Fibroblast of villous mesenchyme (primary cell): ENCODE results near the gene AFG1L. TPM values are rescaled to one million over a fixed set of nuclear protein-coding genes. Genes with fewer than 3 reads are reported as not detected.

Experiments used
- DNase-seq: peaks from one replicate; pipeline ENCODE4 v3.0.0-alpha.2; 2010; ENCODE audit warnings: low read depth
- H3K4me3 ChIP-seq: 2 replicates; pipeline ENCODE4 v1.5.1; 2011; ENCODE audit warnings: low read depth, mild to moderate bottlenecking, low read length
- CTCF ChIP-seq: IDR thresholded peaks from 2 replicates; pipeline ENCODE4 v1.5.1; 2012; ENCODE audit warnings: low read depth, mild to moderate bottlenecking, low read length; ENCODE audit not compliant: insufficient read depth
- total RNA-seq: library from RNA; depleted of rRNA; stranded (reverse); fragments of >200 nt; gene quantifications from 2 replicates; pipeline ENCODE4 v1.2.3, GENCODE V29; 2012

The AFG1L gene
- total RNA-seq, 1 donor: 6.0 TPM

GRCh38 chr6:108362455-108362854 is 67.6 kb downstream of the AFG1L start:
- TF ChIP-seq CTCF: no peak
- no peak for DNase-seq
- H3K4me3 ChIP-seq: no peak overlapping the region

- H3K4me3 ChIP-seq: no peak overlapping the region
- DNase-seq: no peak
- TF ChIP-seq CTCF: no peak
These were observed 68.3 kb downstream of the AFG1L start for GRCh38 chr6:108363113-108363512.

- DNase-seq: no peak
- H3K4me3 ChIP-seq: no peak overlapping the region
- TF ChIP-seq CTCF: no peak
These were observed 69.0 kb downstream of the AFG1L start for GRCh38 chr6:108363889-108364313.

GRCh38 chr6:108364470-108364869 is 69.6 kb downstream of the AFG1L start:
- no peak overlapping the region for H3K4me3 ChIP-seq
- no peak for TF ChIP-seq CTCF
- DNase-seq: no peak

- peak; percentile 25 for DNase-seq
- H3K4me3 ChIP-seq: no peak overlapping the region
- TF ChIP-seq CTCF: no peak
These were observed 70.6 kb downstream of the AFG1L start for GRCh38 chr6:108365478-108365877.

GRCh38 chr6:108366236-108366635 is 71.4 kb downstream of the AFG1L start:
- DNase-seq: no peak
- TF ChIP-seq CTCF: no peak
- H3K4me3 ChIP-seq: no peak overlapping the region

GRCh38 chr6:108368431-108369030 is 73.7 kb downstream of the AFG1L start:
- DNase-seq: no peak
- H3K4me3 ChIP-seq: no peak overlapping the region
- TF ChIP-seq CTCF: no peak
